HG02885 (cell line): ENCODE measurements around the gene DNTTIP2.

Experiments used
- ATAC-seq: cut with Tn5 transposase; IDR thresholded peaks from one replicate; pipeline ENCODE4 v1.9.1; 2021; ENCODE audit warnings: mild to moderate bottlenecking; ENCODE audit not compliant: unreplicated experiment, poor library complexity

DNTTIP2 gene

DNA sequence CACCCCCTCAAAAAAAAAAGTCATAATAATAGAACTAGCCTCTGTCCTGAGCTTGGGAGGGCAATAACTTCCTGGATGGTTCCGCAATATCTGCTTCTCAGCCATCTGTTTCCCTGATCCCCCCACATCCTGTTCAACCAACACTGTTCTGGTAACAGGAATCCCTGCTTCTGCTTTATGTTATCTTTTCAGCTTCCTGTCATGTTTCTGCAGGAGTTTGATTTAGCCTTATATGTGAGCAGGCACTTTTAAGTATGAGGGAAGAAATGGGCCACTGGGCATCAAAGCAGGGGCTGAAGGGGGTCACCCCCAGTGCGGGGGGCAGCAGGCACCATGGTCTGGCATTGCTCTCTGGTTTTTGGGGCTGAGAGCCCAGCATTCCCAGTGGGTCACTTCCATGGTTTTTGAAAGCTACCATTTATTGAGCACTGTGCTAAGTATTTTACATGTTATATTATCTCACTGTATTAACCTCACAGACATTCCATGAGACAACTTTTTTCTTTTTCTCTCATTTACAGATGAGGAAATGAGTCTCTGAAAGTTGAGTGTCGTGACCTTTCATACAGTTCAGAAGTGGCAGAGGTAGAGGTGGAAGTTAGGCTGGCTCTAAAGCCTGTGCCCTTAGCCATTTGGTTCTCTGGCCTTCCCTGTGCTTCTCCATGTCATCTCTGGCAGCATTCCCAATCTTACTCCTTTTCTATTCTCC lies 61.9 kb downstream of the DNTTIP2 start:
- no peak for ATAC-seq
